Neural progenitor cell (in vitro differentiated cells): ENCODE data around the gene CLDN22.

Experiments used
- EZH2 ChIP-seq: fragments of 200-600 bp; sonication (generic); IDR thresholded peaks from 2 replicates; pipeline ENCODE4 v1.6.1; 2017; ENCODE audit warnings: antibody characterized with exemption, mild to moderate bottlenecking, moderate library complexity
- TF ChIP-seq, protein P1 (sequence below): fragments of 200-600 bp; sonication (generic); IDR thresholded peaks from 2 replicates; pipeline ENCODE4 v1.5.1; 2017; ENCODE audit warnings: antibody characterized with exemption, mild to moderate bottlenecking

DNA sequence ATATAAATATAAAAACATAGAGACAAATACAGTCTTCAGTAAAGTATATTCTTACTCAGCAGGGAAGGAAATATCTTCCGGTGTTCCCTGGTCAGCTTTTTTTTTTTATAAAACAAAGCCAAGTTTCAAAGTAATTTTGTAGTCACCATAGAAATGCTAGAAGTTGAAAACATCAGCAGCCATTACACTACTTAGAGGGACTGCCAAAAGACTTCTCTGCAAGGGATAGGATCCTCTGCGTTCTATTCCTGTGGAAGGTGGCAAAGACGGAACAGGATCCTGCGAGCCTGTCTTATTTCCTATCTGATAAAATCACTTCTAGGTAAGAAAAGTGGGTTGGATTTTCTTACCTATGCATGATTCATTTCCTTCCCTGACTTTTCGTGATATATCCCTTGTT lies 19.4 kb downstream of the CLDN22 start:
- TF ChIP-seq, protein P1, sequence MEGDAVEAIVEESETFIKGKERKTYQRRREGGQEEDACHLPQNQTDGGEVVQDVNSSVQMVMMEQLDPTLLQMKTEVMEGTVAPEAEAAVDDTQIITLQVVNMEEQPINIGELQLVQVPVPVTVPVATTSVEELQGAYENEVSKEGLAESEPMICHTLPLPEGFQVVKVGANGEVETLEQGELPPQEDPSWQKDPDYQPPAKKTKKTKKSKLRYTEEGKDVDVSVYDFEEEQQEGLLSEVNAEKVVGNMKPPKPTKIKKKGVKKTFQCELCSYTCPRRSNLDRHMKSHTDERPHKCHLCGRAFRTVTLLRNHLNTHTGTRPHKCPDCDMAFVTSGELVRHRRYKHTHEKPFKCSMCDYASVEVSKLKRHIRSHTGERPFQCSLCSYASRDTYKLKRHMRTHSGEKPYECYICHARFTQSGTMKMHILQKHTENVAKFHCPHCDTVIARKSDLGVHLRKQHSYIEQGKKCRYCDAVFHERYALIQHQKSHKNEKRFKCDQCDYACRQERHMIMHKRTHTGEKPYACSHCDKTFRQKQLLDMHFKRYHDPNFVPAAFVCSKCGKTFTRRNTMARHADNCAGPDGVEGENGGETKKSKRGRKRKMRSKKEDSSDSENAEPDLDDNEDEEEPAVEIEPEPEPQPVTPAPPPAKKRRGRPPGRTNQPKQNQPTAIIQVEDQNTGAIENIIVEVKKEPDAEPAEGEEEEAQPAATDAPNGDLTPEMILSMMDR = no peak
- no peak for TF ChIP-seq EZH2
